GM12878 (cell line): ENCODE results near the gene CASP6. TPM values are rescaled to one million over a fixed set of nuclear protein-coding genes. Genes with fewer than 3 reads are reported as not detected.
A peak's percentile ranks its signal among the peaks of the same experiment; 100 is the strongest.

Experiments used
- ATAC-seq: fragments of 200-7000 bp; cut with Tn5 transposase; 3 replicates; pipeline ENCODE4 v1.9.1; 2020; ENCODE audit warnings: mild to moderate bottlenecking, moderate library complexity
- Bru-seq: library from RNA; stranded (reverse); fragments of 400-500 nt; gene quantifications from one replicate; lab custom pipeline; 2021; lab: Mats Ljungman, UMichigan
- BruChase-seq, 2 experiments: library from RNA; stranded (reverse); fragments of 400-500 nt; gene quantifications; one replicate each; lab custom pipeline; 2021; lab: Mats Ljungman, UMichigan
- BruUV-seq: library from RNA; stranded (reverse); fragments of 400-500 nt; replicated peaks from 2 replicates; lab custom pipeline; 2021; lab: Mats Ljungman, UMichigan
- CTCF ChIA-PET: fragments of 300-600 bp; sonication (Branson Sonifier 250); formaldehyde crosslinking; extraction: SDS; loops from one replicate; lab custom pipeline; 2021; ENCODE audit warnings: inconsistent platforms; lab: Yijun Ruan, JAX
- POLR2A ChIA-PET: fragments of 350-600 bp; formaldehyde crosslinking; extraction: SDS; loops from one replicate; lab custom pipeline; 2021; ENCODE audit warnings: inconsistent platforms; lab: Charles Lee
- RAD21 ChIA-PET: fragments of 300-600 bp; sonication (Branson Sonifier 250); formaldehyde crosslinking; loops from one replicate; lab custom pipeline; 2023; ENCODE audit warnings: antibody characterized with exemption; ENCODE audit not compliant: unreplicated experiment; lab: Charles Lee
- SMC1A ChIA-PET: fragments of 300-600 bp; sonication (Branson Sonifier 250); formaldehyde crosslinking; loops from one replicate; lab custom pipeline; 2023; ENCODE audit not compliant: unreplicated experiment, uncharacterized antibody; lab: Charles Lee
- DNase-seq: peaks from one replicate; pipeline ENCODE4 v3.0.0-alpha.2; 2011; ENCODE audit warnings: low read depth, low spot score
- FAIRE-seq: peaks from 3 replicates; lab custom pipeline; 2011; peaks lifted over from hg19 to GRCh38; lab: Jason Lieb, UNC
- H2AFZ ChIP-seq: 2 replicates; pipeline ENCODE4 v1.6.0; 2011; ENCODE audit warnings: low read depth, low read length, control low read depth; ENCODE audit not compliant: control insufficient read depth
- H3K27ac ChIP-seq: 2 replicates; pipeline ENCODE4 v1.5.1; 2011; ENCODE audit warnings: control low read depth; ENCODE audit not compliant: control insufficient read depth, insufficient read depth
- H3K27me3 ChIP-seq, 2 experiments: replicated peaks in 1 of 2; 2 replicates each; pipeline versions ENCODE4 v1.6.0 to v1.6.1; 2011; ENCODE audit warnings: low read length in 1 of 2; ENCODE audit not compliant: control insufficient read depth in 2 of 2, insufficient read depth in 2 of 2
- H3K36me3 ChIP-seq, 2 experiments: 2 replicates each; pipeline ENCODE4 v1.5.1; 2011; ENCODE audit warnings: low read length in 1 of 2; ENCODE audit not compliant: control insufficient read depth in 2 of 2, insufficient read depth in 2 of 2
- H3K4me1 ChIP-seq: 2 replicates; pipeline ENCODE4 v1.6.1; 2011; ENCODE audit warnings: mild to moderate bottlenecking, low read length, moderate library complexity, mixed read lengths; ENCODE audit not compliant: control insufficient read depth, insufficient read depth
- H3K4me2 ChIP-seq: 2 replicates; pipeline ENCODE4 v1.6.0; 2011; ENCODE audit warnings: control low read depth; ENCODE audit not compliant: control insufficient read depth, insufficient read depth
- H3K4me3 ChIP-seq: fragments of 200-600 bp; sonication (generic); 2 replicates; pipeline ENCODE4 v1.5.1; 2016
- H3K79me2 ChIP-seq: 2 replicates; pipeline ENCODE4 v1.6.0; 2011; ENCODE audit warnings: low read length; ENCODE audit not compliant: control insufficient read depth, insufficient read depth
- H3K9ac ChIP-seq: 2 replicates; pipeline ENCODE4 v1.8.0; 2011; ENCODE audit warnings: low read length, control low read depth, mixed read lengths; ENCODE audit not compliant: control insufficient read depth, insufficient read depth
- H3K9me3 ChIP-seq: replicated peaks from 3 replicates; pipeline ENCODE4 v1.5.1; 2011; ENCODE audit warnings: mild to moderate bottlenecking, low read length; ENCODE audit not compliant: control insufficient read depth, insufficient read depth
- H4K20me1 ChIP-seq: 2 replicates; pipeline ENCODE4 v1.6.0; 2011; ENCODE audit not compliant: control insufficient read depth, insufficient read depth
- CEBPB ChIP-seq, 2 experiments: fragments of 150-350 bp in 1 of 2; IDR thresholded peaks; 2 replicates each; pipeline ENCODE4 v1.6.1; 2012 to 2014; ENCODE audit warnings: low read depth in 2 of 2, low read length in 2 of 2, borderline replicate concordance in 1 of 2, inconsistent platforms in 1 of 2
- CREB1 ChIP-seq: IDR thresholded peaks from 2 replicates; pipeline ENCODE4 v1.6.1; 2012; ENCODE audit warnings: low read depth, mild to moderate bottlenecking, inconsistent platforms
- EED ChIP-seq: sonication (generic); IDR thresholded peaks from 2 replicates; pipeline ENCODE4 v1.6.1; 2016; ENCODE audit warnings: antibody characterized with exemption, low read depth
- IKZF1 ChIP-seq: fragments of 450-650 bp; conservative IDR thresholded peaks from 2 replicates; pipeline ENCODE4 v1.6.1; 2017; ENCODE audit warnings: antibody characterized with exemption, mild to moderate bottlenecking
- NFIC ChIP-seq: IDR thresholded peaks from 2 replicates; pipeline ENCODE4 v1.6.1; 2012; ENCODE audit warnings: low read depth, mild to moderate bottlenecking, inconsistent platforms, low read length, moderate library complexity
- YY1 ChIP-seq: IDR thresholded peaks from 2 replicates; pipeline ENCODE4 v1.6.1; 2011; ENCODE audit warnings: low read depth, mild to moderate bottlenecking, low read length
- ZNF687 ChIP-seq: fragments of 450-650 bp; IDR thresholded peaks from 2 replicates; pipeline ENCODE4 v1.6.1; 2017; ENCODE audit warnings: mild to moderate bottlenecking, moderate library complexity
- WGBS: methylation state at CpG from one replicate; pipeline ENCODE4 v1.1.6; 2016; ENCODE audit warnings: low lambda C conversion rate; ENCODE audit not compliant: insufficient replicate concordance, insufficient coverage; ENCODE audit errors: missing lambda C conversion rate; 5-methylcytosine and 5-hydroxymethylcytosine counted together
- in situ Hi-C: fragments of 300-500 bp; cut with MboI; formaldehyde crosslinking; loops from 9 replicates; pipeline ENCODE4 v1.14.3; 2018; ENCODE audit warnings: mixed read lengths
- intact Hi-C: fragments of 100-400 bp; cut with micrococcal nuclease; formaldehyde crosslinking; loops from one replicate; pipeline ENCODE4 v1.14.2; 2022; ENCODE audit not compliant: unreplicated experiment
- long read RNA-seq, 2 experiments: library from polyadenylated mRNA; unstranded; transcript quantifications; one replicate each; pipeline ENCODE4 v2.0.0, GENCODE V29; 2019 to 2020
- polyA minus RNA-seq, 3 experiments: library from RNA; depleted of rRNA, polyadenylated mRNA; stranded (reverse); fragments of >200 nt; gene quantifications; 2 replicates each; pipeline ENCODE4 v1.2.3, GENCODE V29; 2011
- polyA plus RNA-seq, 11 experiments: library from polyadenylated mRNA; depleted of rRNA in 4 of 11; unstranded in 6 of 11; stranded (reverse) in 5 of 11; fragments of >200 nt; fragmentation: Nextera tagmentation in 4 of 11; fragmentation: Illumina TruSeq in 1 of 11; extraction: Ambion mirVana in 4 of 11; extraction: Trizol in 1 of 11; gene quantifications; 1 replicate in 1 of 11; 2 replicates in 10 of 11; pipeline versions ENCODE4 v1.2.1 to v1.2.3, GENCODE V29; 2011 to 2016; ENCODE audit warnings: inconsistent platforms in 2 of 11, missing spikeins in 2 of 11, low read depth in 1 of 11
- total RNA-seq, 4 experiments: library from RNA; depleted of rRNA in 3 of 4; stranded (reverse); fragments of >200 nt in 3 of 4; fragmentation: Illumina TruSeq in 1 of 4; extraction: Trizol in 1 of 4; gene quantifications; 2 replicates each; pipeline versions ENCODE4 v1.2.1 to v1.2.3, GENCODE V29; 2013 to 2021
- TF ChIP-seq, protein P1 (sequence below), 3 experiments: IDR thresholded peaks in 2 of 3; conservative IDR thresholded peaks in 1 of 3; 2 replicates each; pipeline ENCODE4 v1.5.1; 2011; ENCODE audit warnings: low read depth in 3 of 3, low read length in 3 of 3, mild to moderate bottlenecking in 3 of 3, control low read depth in 2 of 3, moderate library complexity in 2 of 3, inconsistent platforms in 1 of 3, mixed read lengths in 1 of 3; ENCODE audit not compliant: control insufficient read depth in 2 of 3, insufficient read depth in 1 of 3; ENCODE audit errors: extremely low read depth in 1 of 3
- TF ChIP-seq, protein P2 (sequence below): IDR thresholded peaks from 2 replicates; pipeline ENCODE4 v1.6.1; 2012; ENCODE audit warnings: low read length, inconsistent platforms

CASP6 gene
- total RNA-seq (2013; cell fraction: nucleolus; rRNA removed): 6.7 and 7.8 TPM in 2 replicates
- total RNA-seq (2014; rRNA removed) (24.0 and 33.7 TPM in 2 replicates), total RNA-seq (2014; rRNA removed; fragmentation: Illumina TruSeq; extraction: Trizol) (23.2 and 26.3 TPM in 2 replicates), total RNA-seq (2021) (18.1 and 20.0 TPM in 2 replicates), polyA plus RNA-seq (2011; rRNA removed) (66.8 and 78.1 TPM in 2 replicates), polyA plus RNA-seq (2014; fragmentation: Illumina TruSeq; extraction: Trizol) (34.0 and 44.0 TPM in 2 replicates), polyA plus RNA-seq (2014; fragmentation: Nextera tagmentation; extraction: Ambion mirVana) (10 to 100 TPM; 20.0 to 23.2 TPM), polyA plus RNA-seq (2014; rRNA removed) (22.9 and 27.9 TPM in 2 replicates), polyA plus RNA-seq (2016; fragmentation: Nextera tagmentation; extraction: Ambion mirVana) (10 to 100 TPM; 51.2 to 56.2 TPM), polyA minus RNA-seq (2011; rRNA and poly(A)+ RNA removed) (47.1 and 85.4 TPM in 2 replicates), Bru-seq, nascent RNA (percentile 69 among the genes with signal in this experiment), BruChase-seq, experiment 1, labeled RNA remaining after a 6-hour chase (percentile 70 among the genes with signal in this experiment), BruChase-seq, experiment 2, labeled RNA remaining after a 2-hour chase (percentile 68 among the genes with signal in this experiment)
- 19.4 TPM for polyA plus RNA-seq (2011; ENCODE audit: low read depth)
- polyA plus RNA-seq (2011; cell fraction: cytosol; rRNA removed): 42.7 and 53.6 TPM in 2 replicates
- polyA plus RNA-seq (2011; cell fraction: nucleus; rRNA removed): 11.5 and 13.8 TPM in 2 replicates
- polyA plus RNA-seq (2012): 11.4 and 13.6 TPM in 2 replicates
- polyA minus RNA-seq (2011; cell fraction: cytosol; rRNA and poly(A)+ RNA removed): 17.5 TPM in 2 replicates
- 3.9 and 8.0 TPM in 2 replicates for polyA minus RNA-seq (2011; cell fraction: nucleus; rRNA and poly(A)+ RNA removed)
- long read RNA-seq, experiment 1, transcript CASP6-201 (7 exons, 1,548 nt): major isoform, 41 of 49 reads
- long read RNA-seq, experiment 1, partial matches to known transcripts: 2 of 49 reads
- long read RNA-seq, experiment 1, other reads (novel, unspliced or antisense): 6 of 49 reads
- long read RNA-seq, experiment 2, transcript CASP6-201 (7 exons, 1,548 nt): major isoform, 180 of 200 reads
- long read RNA-seq, experiment 2, partial matches to known transcripts: 4 of 200 reads
- long read RNA-seq, experiment 2, other reads (novel, unspliced or antisense): 12 of 200 reads

- peak within 1 kb of the TSS; percentile 61 for H3K9ac ChIP-seq
- DNase-seq (peak; percentile 41), ATAC-seq (peak; percentile 90), FAIRE-seq (peak; percentile 70)
- no peaks in the 10 kb centered on the region for H3K27me3 ChIP-seq
- no peaks in the 10 kb centered on the region for H3K9me3 ChIP-seq
- ChIA-PET RAD21 (interaction anchor here (0.7 to 2.3 kb wide), 11 partner anchors 27 to 278 kb away, joined by 3 to 7 read pairs (median 4); partner anchors contain the start of genes CFI, GAR1, MCUB and PLA2G12A), CTCF (interaction anchor here (0.8 to 2.0 kb wide), 8 partner anchors 9 to 271 kb away, joined by 3 to 5 read pairs (median 4); partner anchors contain the start of gene PLA2G12A), POLR2A (interaction anchor here (0.9 to 3.0 kb wide), 4 partner anchors 27 to 270 kb away, joined by 3 to 13 read pairs (median 5); partner anchors contain the start of genes PLA2G12A and SEC24B), SMC1A (interaction anchor here (1.1 to 6.3 kb wide), 8 partner anchors 12 to 278 kb away, joined by 3 to 27 read pairs (median 4); no protein-coding TSS in a partner anchor)
- peak within 1 kb of the TSS; percentile 76 for H2AFZ ChIP-seq
- H3K4me2 ChIP-seq: peak within 1 kb of the TSS; percentile 79
- TSS peak; percentile 56 for BruUV-seq
- H4K20me1 ChIP-seq: no peaks in the 10 kb centered on the region
- peak within 1 kb of the TSS; percentile 71 for H3K27ac ChIP-seq
- H3K4me3 ChIP-seq: peak within 1 kb of the TSS; percentile 96
- H3K4me1 ChIP-seq: peaks cover 15% of the 10 kb centered on the region
- intact Hi-C loops (loop anchor here (1.0 to 10.0 kb wide), 5 partner anchors 101 to 272 kb away; partner anchors contain the start of genes GAR1, MCUB and SEC24B), in situ Hi-C loops (no loop called here)
- peaks cover 6% of the 10 kb centered on the region for H3K79me2 ChIP-seq
- H3K36me3 ChIP-seq: no peaks in the 10 kb centered on the region
- WGBS: under 1% methylated on average over 72 of the region's 72 CpGs
- TF ChIP-seq CEBPB (IDR thresholded peaks at IDR 0.05; ENCODE audit: borderline replicate concordance in 1 of 2, low read depth in 2 of 2, low read length in 2 of 2) (no peak), IKZF1 (peak; percentile 68), NFIC (no peak), YY1 (peak; percentile 59; the same call in 1 of the 2 replicates), CREB1 (peak; percentile 51; the same call in 1 of the 2 replicates), EED (no peak; the same call in 1 of the 2 replicates), ZNF687 (no peak)
- TF ChIP-seq, protein P1, sequence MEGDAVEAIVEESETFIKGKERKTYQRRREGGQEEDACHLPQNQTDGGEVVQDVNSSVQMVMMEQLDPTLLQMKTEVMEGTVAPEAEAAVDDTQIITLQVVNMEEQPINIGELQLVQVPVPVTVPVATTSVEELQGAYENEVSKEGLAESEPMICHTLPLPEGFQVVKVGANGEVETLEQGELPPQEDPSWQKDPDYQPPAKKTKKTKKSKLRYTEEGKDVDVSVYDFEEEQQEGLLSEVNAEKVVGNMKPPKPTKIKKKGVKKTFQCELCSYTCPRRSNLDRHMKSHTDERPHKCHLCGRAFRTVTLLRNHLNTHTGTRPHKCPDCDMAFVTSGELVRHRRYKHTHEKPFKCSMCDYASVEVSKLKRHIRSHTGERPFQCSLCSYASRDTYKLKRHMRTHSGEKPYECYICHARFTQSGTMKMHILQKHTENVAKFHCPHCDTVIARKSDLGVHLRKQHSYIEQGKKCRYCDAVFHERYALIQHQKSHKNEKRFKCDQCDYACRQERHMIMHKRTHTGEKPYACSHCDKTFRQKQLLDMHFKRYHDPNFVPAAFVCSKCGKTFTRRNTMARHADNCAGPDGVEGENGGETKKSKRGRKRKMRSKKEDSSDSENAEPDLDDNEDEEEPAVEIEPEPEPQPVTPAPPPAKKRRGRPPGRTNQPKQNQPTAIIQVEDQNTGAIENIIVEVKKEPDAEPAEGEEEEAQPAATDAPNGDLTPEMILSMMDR (IDR thresholded peaks at IDR 0.05 in 2 of 3, conservative IDR thresholded peaks at IDR 0.05 in 1 of 3; ENCODE audit: control insufficient read depth in 2 of 3, extremely low read depth in 1 of 3, insufficient read depth in 1 of 3, low read depth in 3 of 3, low read length in 3 of 3): peak; percentile 59 to 79 (median 70)
- TF ChIP-seq, protein P2, sequence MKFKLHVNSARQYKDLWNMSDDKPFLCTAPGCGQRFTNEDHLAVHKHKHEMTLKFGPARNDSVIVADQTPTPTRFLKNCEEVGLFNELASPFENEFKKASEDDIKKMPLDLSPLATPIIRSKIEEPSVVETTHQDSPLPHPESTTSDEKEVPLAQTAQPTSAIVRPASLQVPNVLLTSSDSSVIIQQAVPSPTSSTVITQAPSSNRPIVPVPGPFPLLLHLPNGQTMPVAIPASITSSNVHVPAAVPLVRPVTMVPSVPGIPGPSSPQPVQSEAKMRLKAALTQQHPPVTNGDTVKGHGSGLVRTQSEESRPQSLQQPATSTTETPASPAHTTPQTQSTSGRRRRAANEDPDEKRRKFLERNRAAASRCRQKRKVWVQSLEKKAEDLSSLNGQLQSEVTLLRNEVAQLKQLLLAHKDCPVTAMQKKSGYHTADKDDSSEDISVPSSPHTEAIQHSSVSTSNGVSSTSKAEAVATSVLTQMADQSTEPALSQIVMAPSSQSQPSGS: no peak
Observed at GRCh38 chr4:109702950-109703663, at the start of gene CASP6. Gene CASP6 (minus strand): TSS chr4:109703445. CDS start chr4:109703395, 50 bp downstream.
